ENCODE results near the gene PACS2.
A peak's percentile ranks its signal among the peaks of the same experiment; 100 is the strongest.

Gene PACS2

DNA sequence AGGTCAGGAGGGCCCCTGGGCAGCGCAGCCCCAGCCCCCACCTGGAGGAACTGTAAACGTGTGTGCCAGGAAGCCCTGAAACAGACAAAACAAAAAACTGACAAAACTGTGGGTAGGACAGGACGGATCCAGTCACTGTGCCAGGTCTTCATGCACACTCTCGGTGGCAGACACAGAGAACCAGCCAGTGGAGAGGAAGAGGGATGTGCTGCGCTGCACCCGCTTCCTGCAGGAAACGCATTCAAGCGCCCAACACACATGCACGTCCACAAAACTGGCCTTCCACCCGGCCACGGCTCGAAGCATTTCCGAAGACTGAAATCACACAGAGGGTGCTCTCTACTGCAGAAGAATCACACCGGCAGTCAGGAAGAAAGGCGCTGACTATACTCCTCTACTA is 30.6 kb upstream of the PACS2 start:
- H2BK12ac ChIP-seq (ENCODE audit: low read length in 2 of 2): no peak overlapping the region
- no peak overlapping the region for H2BK5ac ChIP-seq (ENCODE audit: low read depth, low read length, poor library complexity, severe bottlenecking)
- no peak overlapping the region for H2BK120ac ChIP-seq (ENCODE audit: low read depth, low read length)
- no peak overlapping the region for H3K4me2 ChIP-seq (ENCODE audit: low read length, poor library complexity, severe bottlenecking)
- peaks cover 57% of the 10 kb centered on the region for H3K79me1 ChIP-seq (replicated peaks; ENCODE audit: low read length, poor library complexity, severe bottlenecking)
- no peak overlapping the region for H2BK15ac ChIP-seq (ENCODE audit: low read depth, poor library complexity, severe bottlenecking)
- peaks cover 11% of the 10 kb centered on the region for H3K4me1 ChIP-seq (ENCODE audit: control insufficient read depth, insufficient read depth, low read depth, low read length)
- H3K27ac ChIP-seq (ENCODE audit: low read length, poor library complexity, severe bottlenecking): no peak overlapping the region
- H3K4ac ChIP-seq (ENCODE audit: low read depth in 1 of 2, low read length in 2 of 2): no peak overlapping the region
- DNase-seq: no peak
- H2AFZ ChIP-seq (ENCODE audit: low read depth, low read length): no peak overlapping the region
- no peak overlapping the region for H3K9ac ChIP-seq (ENCODE audit: low read length)
- H3K36me3 ChIP-seq (ENCODE audit: control insufficient read depth in 1 of 2, insufficient read depth in 2 of 2, low read depth in 1 of 2, low read length in 2 of 2): peaks cover 13 to 36% of the 10 kb centered on the region in 2 experiments
- H4K8ac ChIP-seq (ENCODE audit: low read length): no peak overlapping the region
- no peaks in the 10 kb centered on the region for H3K27me3 ChIP-seq (ENCODE audit: control insufficient read depth in 1 of 2, insufficient read depth in 1 of 2, low read length in 2 of 2)
- H3K4me3 ChIP-seq (ENCODE audit: insufficient read depth in 1 of 2, low read depth in 1 of 2, low read length in 2 of 2): no peak overlapping the region
- H2AK5ac ChIP-seq (ENCODE audit: low read length, severe bottlenecking): no peak overlapping the region
- H4K91ac ChIP-seq (ENCODE audit: low read length): no peak overlapping the region
- 90% methylated on average over 15 of the region's 15 CpGs for WGBS
- no peak overlapping the region for H3K14ac ChIP-seq (ENCODE audit: low read length in 2 of 2)
- H3K18ac ChIP-seq (ENCODE audit: low read depth in 1 of 2, low read length in 2 of 2): no peak overlapping the region
- peak overlapping the region in 1 of 2 experiments; percentile 2 for H3K23ac ChIP-seq (ENCODE audit: low read length in 2 of 2)
- no peaks in the 10 kb centered on the region for H3K9me3 ChIP-seq (ENCODE audit: control insufficient read depth, low read length)

DNA sequence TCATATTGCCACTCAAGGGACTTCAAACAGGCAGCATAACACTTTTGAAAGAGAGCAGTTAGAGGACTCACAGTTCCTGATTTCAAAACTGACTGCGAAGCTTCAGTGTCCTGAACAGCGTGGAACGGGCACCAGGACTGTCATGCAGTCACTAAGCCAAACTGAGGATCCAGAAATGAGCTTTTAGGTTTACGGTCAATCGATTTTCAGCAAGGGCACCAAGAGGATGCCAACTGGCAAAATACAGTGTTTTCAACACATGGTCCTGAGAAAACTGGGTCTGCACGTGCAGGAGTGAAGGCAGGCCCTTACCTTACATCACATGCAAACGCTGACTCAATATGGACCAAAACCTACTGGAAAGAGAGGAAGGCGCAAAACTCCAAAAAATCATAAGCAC is 29.4 kb upstream of the PACS2 start:
- H2AK5ac ChIP-seq (ENCODE audit: low read length, severe bottlenecking): no peak overlapping the region
- no peak overlapping the region for H3K23ac ChIP-seq (ENCODE audit: low read length in 2 of 2)
- H2BK120ac ChIP-seq (ENCODE audit: low read depth, low read length): no peak overlapping the region
- 94% methylated on average over 7 of the region's 8 CpGs for WGBS
- no peak for DNase-seq
- no peak overlapping the region for H3K9ac ChIP-seq (ENCODE audit: low read length)
- no peak overlapping the region for H2AFZ ChIP-seq (ENCODE audit: low read depth, low read length)
- no peak overlapping the region for H4K8ac ChIP-seq (ENCODE audit: low read length)
- no peak overlapping the region for H4K91ac ChIP-seq (ENCODE audit: low read length)
- H2BK15ac ChIP-seq (ENCODE audit: low read depth, poor library complexity, severe bottlenecking): no peak overlapping the region
- H3K4me2 ChIP-seq (ENCODE audit: low read length, poor library complexity, severe bottlenecking): no peak overlapping the region
- H3K14ac ChIP-seq (ENCODE audit: low read length in 2 of 2): no peak overlapping the region
- no peak overlapping the region for H3K4me3 ChIP-seq (ENCODE audit: insufficient read depth in 1 of 2, low read depth in 1 of 2, low read length in 2 of 2)
- H2BK5ac ChIP-seq (ENCODE audit: low read depth, low read length, poor library complexity, severe bottlenecking): no peak overlapping the region
- H3K27me3 ChIP-seq (ENCODE audit: control insufficient read depth in 1 of 2, insufficient read depth in 1 of 2, low read length in 2 of 2): no peaks in the 10 kb centered on the region
- H3K27ac ChIP-seq (ENCODE audit: low read length, poor library complexity, severe bottlenecking): no peak overlapping the region
- H3K79me1 ChIP-seq (replicated peaks; ENCODE audit: low read length, poor library complexity, severe bottlenecking): peaks cover 55% of the 10 kb centered on the region
- peaks cover 11 to 39% of the 10 kb centered on the region in 2 experiments for H3K36me3 ChIP-seq (ENCODE audit: control insufficient read depth in 1 of 2, insufficient read depth in 2 of 2, low read depth in 1 of 2, low read length in 2 of 2)
- no peak overlapping the region for H2BK12ac ChIP-seq (ENCODE audit: low read length in 2 of 2)
- H3K4ac ChIP-seq (ENCODE audit: low read depth in 1 of 2, low read length in 2 of 2): no peak overlapping the region
- no peak overlapping the region for H3K18ac ChIP-seq (ENCODE audit: low read depth in 1 of 2, low read length in 2 of 2)
- H3K9me3 ChIP-seq (ENCODE audit: control insufficient read depth, low read length): no peaks in the 10 kb centered on the region
- H3K4me1 ChIP-seq (ENCODE audit: control insufficient read depth, insufficient read depth, low read depth, low read length): peaks cover 11% of the 10 kb centered on the region

DNA sequence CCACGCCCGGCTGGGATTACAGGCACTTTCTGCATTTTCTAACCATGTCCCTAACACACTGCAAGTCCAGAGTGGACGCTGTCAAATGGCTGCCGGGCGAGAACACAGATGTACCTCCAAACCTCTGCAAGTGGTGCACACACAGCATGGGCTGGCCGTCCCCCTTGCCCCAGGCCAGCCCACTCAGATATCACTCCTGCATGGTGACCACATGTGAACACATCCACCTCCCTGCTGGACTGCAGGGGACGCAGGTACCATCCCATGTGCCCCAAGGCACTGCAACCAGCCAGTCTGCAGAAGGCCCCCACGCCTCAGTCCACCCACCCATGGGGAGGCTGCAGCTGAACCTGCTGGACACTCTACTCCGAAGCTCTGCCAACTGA is 27.8 kb upstream of the PACS2 start:
- DNase-seq: no peak
- H3K4me3 ChIP-seq (ENCODE audit: insufficient read depth in 1 of 2, low read depth in 1 of 2, low read length in 2 of 2): no peak overlapping the region

DNA sequence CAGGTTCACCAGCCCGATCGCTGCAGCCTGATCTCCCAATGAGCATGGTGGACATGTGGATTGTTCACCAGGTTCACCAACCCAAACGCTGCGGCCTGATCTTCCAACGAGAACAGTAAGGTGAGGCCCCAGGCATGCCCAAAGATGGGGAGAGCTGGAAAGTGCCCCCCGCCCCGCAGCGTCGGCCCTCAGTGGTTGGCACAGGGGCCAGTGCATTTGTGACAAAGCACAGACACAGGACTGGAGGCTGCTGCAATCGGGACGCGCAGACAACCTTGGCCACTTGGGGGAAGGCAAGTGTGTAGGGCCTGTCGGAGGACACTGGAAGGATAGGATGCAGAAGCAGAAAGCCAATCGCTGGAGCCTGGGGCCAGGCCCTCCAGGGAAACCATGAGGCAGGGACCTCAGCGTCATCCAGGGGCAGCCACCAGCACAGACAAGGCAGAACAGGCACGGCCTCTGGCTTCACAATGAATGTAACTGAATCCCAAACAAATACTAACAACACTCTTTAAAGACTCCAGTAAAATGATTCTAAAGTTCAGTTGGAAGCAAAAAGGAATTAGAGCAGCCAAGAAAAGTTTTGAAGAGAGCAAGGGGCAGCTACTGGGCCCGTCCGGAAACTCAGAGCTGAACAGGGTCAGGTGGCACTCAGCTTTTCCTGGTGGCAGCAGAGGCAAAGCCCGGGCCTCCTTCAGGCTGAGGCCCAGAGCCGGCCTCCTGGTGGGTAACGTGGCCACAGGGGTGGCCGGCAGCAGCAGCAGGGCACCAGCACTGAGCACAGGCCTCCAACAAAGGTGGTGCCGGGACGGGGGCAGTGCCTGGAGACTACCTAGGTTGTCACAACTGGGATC is 27.1 kb upstream of the PACS2 start:
- Histone ChIP-seq H3K27me3 (ENCODE audit: control insufficient read depth in 1 of 2, insufficient read depth in 1 of 2, low read length in 2 of 2) (no peaks in the 10 kb centered on the region), H2BK5ac (ENCODE audit: low read depth, low read length, poor library complexity, severe bottlenecking) (no peak overlapping the region), H2BK120ac (ENCODE audit: low read depth, low read length) (no peak overlapping the region), H3K79me1 (replicated peaks; ENCODE audit: low read length, poor library complexity, severe bottlenecking) (peaks cover 56% of the 10 kb centered on the region), H2BK15ac (ENCODE audit: low read depth, poor library complexity, severe bottlenecking) (no peak overlapping the region), H3K14ac (ENCODE audit: low read length in 2 of 2) (no peak overlapping the region), H4K8ac (ENCODE audit: low read length) (peak overlapping the region; percentile 14), H2AFZ (ENCODE audit: low read depth, low read length) (no peak overlapping the region), H3K4me3 (ENCODE audit: insufficient read depth in 1 of 2, low read depth in 1 of 2, low read length in 2 of 2) (no peak overlapping the region), H3K23ac (ENCODE audit: low read length in 2 of 2) (no peak overlapping the region), H3K9me3 (ENCODE audit: control insufficient read depth, low read length) (no peaks in the 10 kb centered on the region), H3K18ac (ENCODE audit: low read depth in 1 of 2, low read length in 2 of 2) (no peak overlapping the region), H3K4me1 (ENCODE audit: control insufficient read depth, insufficient read depth, low read depth, low read length) (peaks cover 12% of the 10 kb centered on the region), H4K91ac (ENCODE audit: low read length) (no peak overlapping the region), H2AK5ac (ENCODE audit: low read length, severe bottlenecking) (no peak overlapping the region), H3K9ac (ENCODE audit: low read length) (no peak overlapping the region), H3K4ac (ENCODE audit: low read depth in 1 of 2, low read length in 2 of 2) (no peak overlapping the region), H3K36me3 (ENCODE audit: control insufficient read depth in 1 of 2, insufficient read depth in 2 of 2, low read depth in 1 of 2, low read length in 2 of 2) (peaks cover 5 to 28% of the 10 kb centered on the region in 2 experiments), H3K4me2 (ENCODE audit: low read length, poor library complexity, severe bottlenecking) (no peak overlapping the region), H2BK12ac (ENCODE audit: low read length in 2 of 2) (no peak overlapping the region), H3K27ac (ENCODE audit: low read length, poor library complexity, severe bottlenecking) (no peak overlapping the region)
- WGBS: 88% methylated on average over 23 of the region's 24 CpGs
- DNase-seq: no peak

More for the DNA sequence above, 27.8 kb upstream of the PACS2 start:
- Histone ChIP-seq H3K27ac (ENCODE audit: low read length, poor library complexity, severe bottlenecking) (no peak overlapping the region), H3K27me3 (ENCODE audit: control insufficient read depth in 1 of 2, insufficient read depth in 1 of 2, low read length in 2 of 2) (no peaks in the 10 kb centered on the region), H3K14ac (ENCODE audit: low read length in 2 of 2) (no peak overlapping the region), H2BK12ac (ENCODE audit: low read length in 2 of 2) (no peak overlapping the region), H2BK5ac (ENCODE audit: low read depth, low read length, poor library complexity, severe bottlenecking) (no peak overlapping the region), H3K18ac (ENCODE audit: low read depth in 1 of 2, low read length in 2 of 2) (no peak overlapping the region), H2BK120ac (ENCODE audit: low read depth, low read length) (no peak overlapping the region), H2BK15ac (ENCODE audit: low read depth, poor library complexity, severe bottlenecking) (no peak overlapping the region), H4K91ac (ENCODE audit: low read length) (no peak overlapping the region), H3K4me1 (ENCODE audit: control insufficient read depth, insufficient read depth, low read depth, low read length) (peaks cover 12% of the 10 kb centered on the region), H2AK5ac (ENCODE audit: low read length, severe bottlenecking) (no peak overlapping the region), H3K79me1 (replicated peaks; ENCODE audit: low read length, poor library complexity, severe bottlenecking) (peaks cover 55% of the 10 kb centered on the region), H3K36me3 (ENCODE audit: control insufficient read depth in 1 of 2, insufficient read depth in 2 of 2, low read depth in 1 of 2, low read length in 2 of 2) (peaks cover 5 to 27% of the 10 kb centered on the region in 2 experiments), H3K4ac (ENCODE audit: low read depth in 1 of 2, low read length in 2 of 2) (no peak overlapping the region), H3K9ac (ENCODE audit: low read length) (no peak overlapping the region), H3K4me2 (ENCODE audit: low read length, poor library complexity, severe bottlenecking) (no peak overlapping the region), H4K8ac (ENCODE audit: low read length) (no peak overlapping the region), H2AFZ (ENCODE audit: low read depth, low read length) (no peak overlapping the region), H3K23ac (ENCODE audit: low read length in 2 of 2) (no peak overlapping the region), H3K9me3 (ENCODE audit: control insufficient read depth, low read length) (no peaks in the 10 kb centered on the region)
- WGBS: 94% methylated on average over 9 of the region's 9 CpGs

All from mesenchymal stem cell (in vitro differentiated cells and primary cell).